Astrocyte (in vitro differentiated cells and primary cell): ENCODE results near the gene GRIA1. TPM values are rescaled to one million over a fixed set of nuclear protein-coding genes. Genes with fewer than 3 reads are reported as not detected.

Source experiments
- DNase-seq: peaks from one replicate; pipeline ENCODE4 v3.0.0-alpha.2; 2010; ENCODE audit warnings: low read depth
- FAIRE-seq: peaks from 2 replicates; lab custom pipeline; 2011; peaks lifted over from hg19 to GRCh38; lab: Jason Lieb, UNC
- H2AFZ ChIP-seq: 2 replicates; pipeline ENCODE4 v1.6.0; 2012; ENCODE audit warnings: low read depth, low read length, inconsistent platforms
- H3K27ac ChIP-seq: 2 replicates; pipeline ENCODE4 v1.5.1; 2011; ENCODE audit warnings: low read depth, low read length, inconsistent platforms
- H3K27me3 ChIP-seq: 2 replicates; pipeline ENCODE4 v1.6.0; 2011; ENCODE audit warnings: low read length, inconsistent platforms; ENCODE audit not compliant: insufficient read depth
- H3K36me3 ChIP-seq: 2 replicates; pipeline ENCODE4 v1.5.1; 2011; ENCODE audit warnings: low read length, inconsistent platforms; ENCODE audit not compliant: insufficient read depth
- H3K4me1 ChIP-seq: 2 replicates; pipeline ENCODE4 v1.5.1; 2011; ENCODE audit warnings: low read length, inconsistent platforms; ENCODE audit not compliant: insufficient read depth
- H3K4me2 ChIP-seq: 2 replicates; pipeline ENCODE4 v1.6.0; 2012; ENCODE audit warnings: low read length, inconsistent platforms
- H3K4me3 ChIP-seq: 2 replicates; pipeline ENCODE4 v1.5.1; 2011; ENCODE audit warnings: low read depth, mild to moderate bottlenecking, low read length, inconsistent platforms; ENCODE audit not compliant: insufficient read depth
- H3K79me2 ChIP-seq: 2 replicates; pipeline ENCODE4 v1.6.0; 2012; ENCODE audit warnings: mild to moderate bottlenecking, low read length, inconsistent platforms; ENCODE audit not compliant: insufficient read depth
- H3K9ac ChIP-seq: 2 replicates; pipeline ENCODE4 v1.6.0; 2012; ENCODE audit warnings: mild to moderate bottlenecking, low read length, inconsistent platforms
- H3K9me3 ChIP-seq: 2 replicates; pipeline ENCODE4 v1.5.1; 2012; ENCODE audit warnings: low read depth, mild to moderate bottlenecking, low read length, inconsistent platforms; ENCODE audit not compliant: insufficient read depth
- H4K20me1 ChIP-seq: 2 replicates; pipeline ENCODE4 v1.6.0; 2012; ENCODE audit warnings: low read length, inconsistent platforms; ENCODE audit not compliant: insufficient read depth
- H3K27ac Mint-ChIP-seq: one replicate; pipeline ENCODE4 v1.8.0; 2021; ENCODE audit warnings: mild to moderate bottlenecking, mixed read lengths; ENCODE audit not compliant: unreplicated experiment
- H3K27me3 Mint-ChIP-seq: one replicate; pipeline ENCODE4 v1.8.0; 2021; ENCODE audit warnings: low read depth, mixed read lengths; ENCODE audit not compliant: unreplicated experiment
- H3K36me3 Mint-ChIP-seq: one replicate; pipeline ENCODE4 v1.8.0; 2021; ENCODE audit warnings: low read depth, mixed read lengths; ENCODE audit not compliant: unreplicated experiment
- H3K4me1 Mint-ChIP-seq: one replicate; pipeline ENCODE4 v1.8.0; 2021; ENCODE audit warnings: low read depth, mixed read lengths; ENCODE audit not compliant: unreplicated experiment
- H3K4me3 Mint-ChIP-seq: one replicate; pipeline ENCODE4 v1.8.0; 2021; ENCODE audit warnings: mild to moderate bottlenecking, moderate library complexity, mixed read lengths; ENCODE audit not compliant: unreplicated experiment
- H3K9me3 Mint-ChIP-seq: one replicate; pipeline ENCODE4 v1.8.0; 2021; ENCODE audit warnings: mild to moderate bottlenecking, mixed read lengths; ENCODE audit not compliant: unreplicated experiment
- CTCF ChIP-seq: IDR thresholded peaks from 2 replicates; pipeline ENCODE4 v1.5.1; 2011; ENCODE audit warnings: low read depth, mild to moderate bottlenecking, inconsistent platforms, low read length, moderate library complexity; ENCODE audit not compliant: insufficient read depth
- EZH2 ChIP-seq: IDR thresholded peaks from 2 replicates; pipeline ENCODE4 v1.6.1; 2012; ENCODE audit warnings: mild to moderate bottlenecking, low read length, inconsistent platforms; ENCODE audit not compliant: insufficient read depth
- total RNA-seq: library from RNA; stranded (reverse); gene quantifications from 2 replicates; pipeline ENCODE4 v1.2.1, GENCODE V29; 2021

GRIA1 gene
- total RNA-seq, 1 donor from 2014 or later: 5.4 TPM

GRCh38 chr5:153523831-153524230, 33.4 kb downstream of the GRIA1 start:
- no peaks in the 10 kb centered on the region for H3K9me3 Mint-ChIP-seq
- Histone ChIP-seq H3K27ac (peak overlapping the region; percentile 44), H3K9me3 (no peaks in the 10 kb centered on the region), H3K4me2 (peak overlapping the region; percentile 63), H4K20me1 (no peaks in the 10 kb centered on the region), H3K4me3 (no peak overlapping the region), H3K4me1 (peaks cover 22% of the 10 kb centered on the region), H3K27me3 (no peaks in the 10 kb centered on the region), H3K79me2 (no peaks in the 10 kb centered on the region), H3K9ac (peak overlapping the region; percentile 12), H3K36me3 (no peaks in the 10 kb centered on the region), H2AFZ (no peak overlapping the region)
- FAIRE-seq (no peak), DNase-seq (peak; percentile 76)
- no peak overlapping the region for H3K4me3 Mint-ChIP-seq
- H3K27me3 Mint-ChIP-seq: no peaks in the 10 kb centered on the region
- no peak overlapping the region for H3K27ac Mint-ChIP-seq
- no peaks in the 10 kb centered on the region for H3K36me3 Mint-ChIP-seq
- H3K4me1 Mint-ChIP-seq: peaks cover 16% of the 10 kb centered on the region
- no peak for TF ChIP-seq CTCF
- TF ChIP-seq EZH2: no peak

- Histone ChIP-seq H3K27me3 (no peaks in the 10 kb centered on the region), H3K4me2 (no peak overlapping the region), H3K9me3 (no peaks in the 10 kb centered on the region), H2AFZ (no peak overlapping the region), H3K4me1 (peaks cover 22% of the 10 kb centered on the region), H3K79me2 (no peaks in the 10 kb centered on the region), H3K4me3 (no peak overlapping the region), H3K9ac (no peak overlapping the region), H3K27ac (no peak overlapping the region), H3K36me3 (no peaks in the 10 kb centered on the region), H4K20me1 (no peaks in the 10 kb centered on the region)
- Mint-ChIP-seq H3K27me3 (no peaks in the 10 kb centered on the region), H3K4me1 (peaks cover 16% of the 10 kb centered on the region), H3K27ac (peak overlapping the region; percentile 24), H3K36me3 (no peaks in the 10 kb centered on the region), H3K9me3 (no peaks in the 10 kb centered on the region), H3K4me3 (no peak overlapping the region)
- TF ChIP-seq CTCF (no peak), EZH2 (no peak)
- DNase-seq (peak; percentile 54), FAIRE-seq (no peak)
These were observed 35.1 kb downstream of the GRIA1 start for GRCh38 chr5:153525536-153525935.

DNA sequence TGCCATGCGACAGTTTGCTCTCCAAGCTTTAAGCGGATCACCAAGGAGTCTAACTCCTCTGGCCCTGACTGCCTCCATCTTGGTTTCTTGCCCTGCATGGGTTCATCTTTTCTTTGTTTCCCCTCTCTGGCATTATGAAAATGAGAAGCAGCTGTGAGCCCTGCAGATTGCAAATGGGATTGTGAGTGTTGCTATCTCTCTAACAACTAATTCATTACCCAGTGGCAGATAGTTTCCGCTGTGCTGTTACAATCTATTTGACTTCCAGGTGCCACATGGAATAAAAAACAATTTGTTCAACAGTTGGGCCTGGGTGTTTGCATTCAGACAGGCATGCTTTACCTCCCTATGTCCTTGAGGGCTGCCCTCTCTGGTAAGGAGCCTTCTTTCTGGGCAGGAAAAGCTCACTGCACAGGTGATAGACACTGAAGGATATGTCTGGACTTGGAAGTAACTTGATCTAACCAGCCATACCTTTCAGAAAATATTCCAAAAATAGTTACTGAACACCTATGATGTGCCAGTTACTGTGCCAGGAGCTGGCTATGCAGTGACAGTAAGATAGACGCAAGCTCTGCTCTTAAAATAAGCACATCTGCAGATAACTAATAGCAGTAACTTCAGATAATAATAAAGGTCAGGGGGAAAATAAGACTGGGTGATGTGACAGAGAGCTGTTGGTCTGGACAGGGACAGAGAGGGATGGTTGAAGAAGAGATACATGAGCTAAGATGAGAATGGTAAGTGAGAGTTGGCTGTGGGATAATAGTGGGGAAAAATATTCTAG, 40.1 kb downstream of the GRIA1 start:
- no peak for TF ChIP-seq CTCF
- no peak for TF ChIP-seq EZH2
- Histone ChIP-seq H3K27me3 (no peaks in the 10 kb centered on the region), H3K4me1 (no peaks in the 10 kb centered on the region), H2AFZ (no peak overlapping the region), H3K9me3 (no peaks in the 10 kb centered on the region), H3K9ac (no peak overlapping the region), H3K4me3 (no peak overlapping the region), H4K20me1 (no peaks in the 10 kb centered on the region), H3K36me3 (no peaks in the 10 kb centered on the region), H3K4me2 (no peak overlapping the region), H3K79me2 (no peaks in the 10 kb centered on the region), H3K27ac (no peak overlapping the region)
- Mint-ChIP-seq H3K4me3 (no peak overlapping the region), H3K9me3 (no peaks in the 10 kb centered on the region), H3K4me1 (peaks cover 2% of the 10 kb centered on the region), H3K27me3 (no peaks in the 10 kb centered on the region), H3K27ac (no peak overlapping the region), H3K36me3 (no peaks in the 10 kb centered on the region)
- no peak for DNase-seq
- FAIRE-seq: no peak
